Stomach smooth muscle (tissue), 2 donors: ENCODE data around the gene EME1.
"Not testable (repeated sequence)": the region's sequence is repeated elsewhere in the genome, so short reads cannot be mapped to it uniquely, and the experiment has no call there.

ENCODE experiments used
- H3K27ac ChIP-seq: one replicate; pipeline ENCODE4 v1.7.0; 2013; ENCODE audit warnings: mild to moderate bottlenecking, low read length, inconsistent platforms
- H3K27me3 ChIP-seq, 2 donors: one replicate each; pipeline ENCODE4 v1.7.0; 2013; ENCODE audit warnings: low read length in 2 of 2; ENCODE audit not compliant: insufficient read depth in 2 of 2, control insufficient read depth in 1 of 2
- H3K36me3 ChIP-seq, 2 donors: one replicate each; pipeline ENCODE4 v1.7.0; 2013; ENCODE audit warnings: low read length in 2 of 2; ENCODE audit not compliant: control insufficient read depth in 2 of 2, insufficient read depth in 2 of 2
- H3K4me1 ChIP-seq: one replicate; pipeline ENCODE4 v1.7.0; 2013; ENCODE audit warnings: low read length; ENCODE audit not compliant: control insufficient read depth, insufficient read depth
- H3K4me3 ChIP-seq, 2 donors: one replicate each; pipeline ENCODE4 v1.7.0; 2013; ENCODE audit warnings: low read length in 2 of 2
- H3K9ac ChIP-seq, 2 donors: one replicate each; pipeline ENCODE4 v1.7.0; 2013; ENCODE audit warnings: low read length in 2 of 2, mild to moderate bottlenecking in 1 of 2
- H3K9me3 ChIP-seq, 2 donors: one replicate each; pipeline ENCODE4 v1.7.0; 2013; ENCODE audit warnings: low read length in 2 of 2; ENCODE audit not compliant: control insufficient read depth in 2 of 2
- donor health status: healthy.
- donor health status: Pancreatic carcinoma.

The EME1 gene

DNA sequence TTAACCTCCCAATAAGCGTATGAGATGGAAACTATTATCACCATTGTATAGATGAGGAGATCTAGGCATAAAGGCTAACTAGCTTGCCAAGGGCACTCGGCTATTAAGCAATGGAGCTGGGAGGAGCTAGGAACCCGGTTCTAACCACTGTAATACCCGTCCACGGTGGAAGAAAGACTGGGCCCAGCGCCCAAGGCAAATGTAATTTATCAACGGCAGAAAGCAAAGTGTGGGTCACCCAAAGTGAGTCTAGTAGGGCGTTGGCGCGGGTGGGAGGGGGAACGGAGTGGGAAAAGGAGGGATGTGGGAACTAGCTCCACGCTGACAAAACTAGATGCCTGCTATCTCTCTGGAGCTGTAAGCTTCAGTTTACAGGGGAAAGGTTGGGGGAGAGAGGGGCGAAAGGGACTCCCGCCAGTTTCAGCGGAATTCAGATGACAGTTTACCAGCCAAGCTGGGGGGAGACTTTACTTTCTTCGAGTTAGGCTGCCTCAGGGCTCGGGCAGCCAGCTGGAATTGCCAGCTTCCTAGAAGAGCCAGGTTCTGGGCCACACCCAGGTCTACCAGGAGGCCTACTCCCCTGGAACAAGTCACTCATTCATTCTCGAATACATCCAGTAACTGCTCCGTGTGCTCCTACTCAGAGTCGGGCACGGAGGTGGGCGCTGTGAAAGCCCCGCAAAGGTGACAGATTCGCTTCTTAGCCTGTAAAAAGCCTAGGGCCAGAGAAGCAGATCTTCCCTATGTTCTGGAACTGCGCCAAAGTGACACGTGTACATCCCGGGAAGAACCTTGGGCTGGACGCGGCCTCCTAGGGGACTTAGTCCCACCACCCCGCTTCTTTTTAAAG lies 23.5 kb downstream of the EME1 start:
- Histone ChIP-seq H3K9me3 (no peaks in the 10 kb centered on the region), H3K9ac (peak overlapping the region; percentile 90 to 94), H3K36me3 (peaks cover 30 to 32% of the 10 kb centered on the region in 2 donors), H3K27ac (no peak overlapping the region), H3K4me1 (peaks cover 21% of the 10 kb centered on the region), H3K4me3 (peak overlapping the region; percentile 95 to 96), H3K27me3 (no peaks in the 10 kb centered on the region)

DNA sequence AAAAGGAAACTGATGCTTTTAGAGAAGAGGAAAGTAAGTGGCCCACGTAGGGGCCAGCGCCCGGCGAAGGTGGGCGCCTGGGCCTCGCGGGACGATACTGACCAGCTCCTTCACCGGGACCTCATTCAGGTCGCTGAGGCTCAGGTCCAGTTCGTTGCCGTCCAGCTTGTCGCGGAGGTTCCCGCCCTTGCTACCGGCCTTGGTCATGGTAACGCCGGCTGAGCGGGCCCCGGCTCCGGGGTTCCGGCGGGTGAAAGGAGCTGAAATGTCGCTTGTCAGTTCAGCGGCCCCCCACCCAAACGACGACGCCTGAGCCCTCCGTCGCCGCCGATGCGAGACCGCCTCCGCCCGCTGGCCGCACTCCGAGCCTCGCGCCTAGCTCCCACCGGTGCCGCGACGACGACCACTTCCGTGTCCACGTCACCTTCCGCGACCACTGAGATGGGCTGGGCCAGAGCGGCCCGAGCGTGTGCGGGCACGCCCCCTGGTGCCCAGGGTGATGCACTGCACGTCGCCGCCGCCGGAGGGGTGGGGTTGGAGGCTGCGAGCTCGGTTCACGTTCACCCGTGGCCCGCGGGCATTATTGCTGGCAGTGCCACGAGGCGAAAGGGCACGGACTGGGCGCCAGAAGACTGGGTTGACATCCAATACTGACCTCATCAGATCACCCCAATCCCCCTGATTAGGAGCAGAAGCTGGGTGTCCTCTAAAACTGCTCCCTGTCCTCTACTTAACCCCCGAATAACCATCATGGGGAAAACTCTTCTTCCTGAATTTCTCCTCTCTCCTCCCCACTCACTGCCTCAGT lies 24.3 kb downstream of the EME1 start, which contains the start of gene LRRC59:
LRRC59 (minus strand) TSS at position 413 of the 808 bp plus-strand sequence; CDS start at position 207, 206 bp downstream.
- Histone ChIP-seq H3K27ac (peak within 1 kb of the TSS; percentile 41), H3K36me3 (peaks cover 22 to 26% of the 10 kb centered on the region in 2 donors), H3K9ac (peak within 1 kb of the TSS; percentile 90 to 94), H3K27me3 (no peaks in the 10 kb centered on the region), H3K4me1 (peaks cover 21% of the 10 kb centered on the region), H3K4me3 (peak within 1 kb of the TSS; percentile 95 to 96), H3K9me3 (no peaks in the 10 kb centered on the region)

DNA sequence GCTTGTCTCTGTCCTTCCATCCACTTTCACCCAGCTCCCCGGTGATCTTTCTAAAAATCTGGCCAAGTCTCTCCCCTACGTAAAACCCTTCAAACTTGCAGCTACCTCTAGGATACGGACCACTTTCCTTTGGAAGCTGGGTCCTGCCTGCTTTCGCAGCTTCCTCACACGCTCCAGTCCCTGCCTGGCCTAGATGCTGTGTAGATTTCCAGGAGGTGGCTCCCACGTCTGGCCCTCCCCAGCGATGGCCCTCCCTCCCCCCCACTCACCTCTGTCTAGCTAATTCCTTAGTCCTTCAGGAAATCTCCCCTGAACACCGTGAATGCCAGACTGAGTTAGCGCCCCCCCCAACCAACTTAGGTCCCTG lies 24.9 kb downstream of the EME1 start:
- Histone ChIP-seq H3K27me3 (no peaks in the 10 kb centered on the region), H3K27ac (no peak overlapping the region), H3K9me3 (no peaks in the 10 kb centered on the region), H3K36me3 (peaks cover 16 to 20% of the 10 kb centered on the region in 2 donors), H3K9ac (peak overlapping the region; percentile 60 to 94), H3K4me3 (peak overlapping the region; percentile 95 to 96), H3K4me1 (peaks cover 21% of the 10 kb centered on the region)

DNA sequence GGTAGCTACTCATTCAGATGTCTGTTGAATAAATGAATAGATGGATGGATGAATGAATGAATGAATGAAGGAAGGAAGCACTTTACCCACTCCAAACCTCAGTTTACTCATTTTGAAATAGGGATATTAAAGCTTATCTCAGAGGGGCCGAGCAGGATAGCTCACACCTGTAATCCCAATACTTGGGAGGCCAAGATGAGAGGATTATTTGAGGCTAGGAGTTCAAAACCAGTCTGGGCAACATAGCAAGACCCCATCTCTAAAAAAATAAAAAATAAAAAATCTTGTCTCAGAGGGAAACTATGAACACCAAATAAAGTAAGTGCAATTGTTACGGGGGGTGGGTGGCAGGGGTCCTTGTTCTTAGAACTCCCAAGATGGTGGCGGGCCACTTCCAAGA lies 25.6 kb downstream of the EME1 start:
- Histone ChIP-seq H3K4me1 (peaks cover 21% of the 10 kb centered on the region), H3K36me3 (peaks cover 9 to 13% of the 10 kb centered on the region in 2 donors)
- H3K9ac ChIP-seq, H3K27ac ChIP-seq, H3K27me3 ChIP-seq, H3K4me3 ChIP-seq, H3K9me3 ChIP-seq: not testable (repeated sequence)

DNA sequence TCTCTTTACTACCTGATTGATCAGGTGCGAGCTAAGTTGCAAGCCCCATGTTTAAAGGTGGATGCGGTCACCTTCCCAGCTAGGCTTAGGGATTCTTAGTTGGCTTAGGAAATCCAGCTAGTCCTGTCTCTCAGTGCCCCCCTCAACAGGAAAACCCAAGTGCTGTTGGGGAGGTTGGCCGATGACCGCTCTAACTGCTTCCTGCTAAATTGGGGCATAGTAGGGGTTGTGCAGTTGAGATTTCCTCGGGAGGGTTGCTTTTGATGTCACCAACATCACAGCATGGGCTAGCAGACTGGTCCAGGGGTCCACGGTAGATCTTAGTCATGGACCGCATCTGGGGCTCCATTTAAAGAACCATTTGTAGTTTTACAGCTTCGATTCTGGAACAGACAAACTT lies 26.6 kb downstream of the EME1 start:
- not testable (repeated sequence) for H3K27me3 ChIP-seq, H3K9ac ChIP-seq, H3K4me3 ChIP-seq, H3K27ac ChIP-seq, H3K36me3 ChIP-seq, H3K9me3 ChIP-seq
- H3K4me1 ChIP-seq = peaks cover 21% of the 10 kb centered on the region

DNA sequence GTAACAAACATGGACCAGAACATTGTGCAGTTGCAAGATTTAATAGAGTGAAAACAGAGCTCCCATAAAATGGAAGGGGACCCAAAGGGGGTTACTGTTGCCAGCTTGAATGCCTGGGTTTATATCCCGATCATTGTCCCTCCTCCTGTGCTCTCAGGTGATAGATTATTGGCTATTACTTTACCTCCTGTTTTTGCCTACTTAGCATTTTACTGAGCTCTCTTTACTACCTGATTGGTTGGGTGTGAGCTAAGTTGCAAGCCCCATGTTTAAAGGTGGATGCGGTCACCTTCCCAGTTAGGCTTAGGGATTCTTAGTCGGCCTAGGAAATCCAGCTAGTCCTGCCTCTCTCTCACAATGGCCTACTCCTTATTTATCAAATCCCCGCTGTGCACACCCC lies 32.3 kb downstream of the EME1 start:
- not testable (repeated sequence) for H3K36me3 ChIP-seq, H3K4me1 ChIP-seq

DNA sequence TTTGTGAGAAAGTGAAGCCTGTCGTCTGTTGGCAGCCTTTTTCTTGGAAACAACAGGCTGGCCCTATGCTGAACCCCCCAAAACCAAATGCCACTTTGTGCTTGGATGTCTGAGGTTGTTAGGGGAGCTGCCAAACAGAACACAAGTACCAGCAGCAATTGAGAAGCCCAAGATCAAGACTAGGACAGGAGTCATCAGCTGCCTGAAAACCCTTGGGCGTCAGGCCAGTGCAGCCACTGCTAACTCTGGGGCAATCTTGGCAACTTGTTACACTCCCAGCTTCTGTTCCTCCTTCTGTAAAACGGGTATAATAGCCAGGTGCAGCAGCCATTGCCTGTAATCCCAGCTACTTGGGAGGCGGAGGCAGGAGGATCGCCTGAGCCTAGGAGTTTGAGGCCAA lies 33.5 kb downstream of the EME1 start:
- H3K27me3 ChIP-seq = peaks cover 3 to 8% of the 10 kb centered on the region in 2 donors
- no peaks in the 10 kb centered on the region for H3K4me1 ChIP-seq
- no peak overlapping the region for H3K9ac ChIP-seq
- no peaks in the 10 kb centered on the region for H3K9me3 ChIP-seq
- H3K36me3 ChIP-seq = no peaks in the 10 kb centered on the region
- no peak overlapping the region for H3K4me3 ChIP-seq
- H3K27ac ChIP-seq = no peak overlapping the region

More for the DNA sequence above, 32.3 kb downstream of the EME1 start:
- H3K9me3 ChIP-seq, H3K27ac ChIP-seq, H3K9ac ChIP-seq, H3K4me3 ChIP-seq, H3K27me3 ChIP-seq: not testable (repeated sequence)

DNA sequence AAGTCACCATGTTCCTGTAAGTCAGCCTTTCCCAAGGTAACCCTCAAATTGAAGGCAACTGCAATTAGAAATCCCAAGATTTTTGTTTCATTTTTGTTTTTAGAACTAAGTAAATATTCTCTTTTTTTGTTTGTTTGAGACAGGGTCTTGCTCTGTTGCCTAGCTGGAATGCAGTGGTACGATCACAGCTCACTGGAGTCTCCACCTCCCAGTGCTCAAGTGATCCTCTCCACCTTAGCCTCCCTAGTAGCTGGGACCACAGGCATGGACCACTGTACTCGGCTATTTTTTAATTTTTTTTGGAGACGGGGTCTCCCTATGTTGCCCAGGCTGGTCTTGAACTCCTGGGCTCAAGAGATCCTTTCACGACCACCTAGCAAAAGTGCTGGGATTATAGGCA lies 34.9 kb downstream of the EME1 start:
- H3K4me3 ChIP-seq = no peak overlapping the region
- no peak overlapping the region for H3K9ac ChIP-seq
- H3K9me3 ChIP-seq = no peaks in the 10 kb centered on the region
- H3K27ac ChIP-seq = no peak overlapping the region
- H3K4me1 ChIP-seq = no peaks in the 10 kb centered on the region
- no peaks in the 10 kb centered on the region for H3K36me3 ChIP-seq
- H3K27me3 ChIP-seq = peaks cover 3 to 8% of the 10 kb centered on the region in 2 donors

DNA sequence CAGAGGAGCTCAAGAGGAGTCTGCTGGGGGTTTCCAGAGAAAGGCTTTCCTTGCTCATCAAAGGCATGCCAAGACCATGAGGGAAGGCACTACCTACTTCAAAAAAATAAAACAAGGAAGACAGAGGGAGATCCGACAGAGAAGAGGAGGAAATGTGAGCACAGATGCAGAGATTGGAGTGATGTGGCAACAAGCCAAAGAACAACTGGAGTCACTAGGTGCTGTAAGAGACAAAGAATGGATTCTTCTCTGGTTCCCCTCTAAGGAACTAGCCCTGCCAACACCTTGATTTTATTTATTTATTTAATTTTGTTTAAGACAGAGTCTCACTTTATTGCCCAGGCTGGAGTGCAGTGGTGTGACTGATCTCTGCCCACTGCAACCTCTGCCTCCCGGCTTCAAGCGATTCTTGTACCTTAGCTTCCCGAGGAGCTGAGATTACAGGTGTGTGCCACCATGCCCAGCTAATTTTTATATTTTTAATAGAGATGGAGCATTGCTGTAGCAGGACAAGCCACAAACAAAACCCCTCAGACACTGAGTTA lies 39.2 kb downstream of the EME1 start:
- no peaks in the 10 kb centered on the region for H3K36me3 ChIP-seq
- no peaks in the 10 kb centered on the region for H3K9me3 ChIP-seq
- no peak overlapping the region for H3K4me3 ChIP-seq
- no peak overlapping the region for H3K27ac ChIP-seq
- H3K9ac ChIP-seq = no peak overlapping the region
- no peaks in the 10 kb centered on the region for H3K27me3 ChIP-seq
- H3K4me1 ChIP-seq = no peaks in the 10 kb centered on the region

DNA sequence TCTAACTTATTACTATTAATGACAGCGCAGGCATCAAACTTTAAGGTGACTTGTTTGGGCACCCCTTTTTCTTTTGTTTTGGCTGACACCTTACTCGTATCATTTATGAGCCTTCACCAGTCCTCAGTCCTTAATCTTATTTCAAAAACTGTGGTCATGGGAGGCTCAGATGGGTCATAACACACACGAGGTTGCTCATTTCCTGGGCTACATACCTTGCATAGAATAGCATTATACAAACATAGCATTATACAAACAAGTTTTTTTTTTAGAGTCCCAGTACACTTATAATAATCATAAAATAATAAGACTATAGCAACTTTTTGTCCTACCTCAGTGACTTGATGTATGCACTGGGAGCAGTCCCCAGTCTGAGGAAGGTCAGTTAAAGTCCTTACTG lies 41.8 kb downstream of the EME1 start:
- no peaks in the 10 kb centered on the region for H3K4me1 ChIP-seq
- H3K27ac ChIP-seq = no peak overlapping the region
- H3K9ac ChIP-seq = no peak overlapping the region
- H3K36me3 ChIP-seq = no peaks in the 10 kb centered on the region
- no peak overlapping the region for H3K4me3 ChIP-seq
- no peaks in the 10 kb centered on the region for H3K9me3 ChIP-seq
- H3K27me3 ChIP-seq = no peaks in the 10 kb centered on the region
